ENCODE measurements around the gene PITPNM1. TPM values are rescaled to one million over a fixed set of nuclear protein-coding genes. Genes with fewer than 3 reads are reported as not detected.

The PITPNM1 gene
- total RNA-seq, 1 experiment from 2014 or later, result 9.7 TPM

DNA sequence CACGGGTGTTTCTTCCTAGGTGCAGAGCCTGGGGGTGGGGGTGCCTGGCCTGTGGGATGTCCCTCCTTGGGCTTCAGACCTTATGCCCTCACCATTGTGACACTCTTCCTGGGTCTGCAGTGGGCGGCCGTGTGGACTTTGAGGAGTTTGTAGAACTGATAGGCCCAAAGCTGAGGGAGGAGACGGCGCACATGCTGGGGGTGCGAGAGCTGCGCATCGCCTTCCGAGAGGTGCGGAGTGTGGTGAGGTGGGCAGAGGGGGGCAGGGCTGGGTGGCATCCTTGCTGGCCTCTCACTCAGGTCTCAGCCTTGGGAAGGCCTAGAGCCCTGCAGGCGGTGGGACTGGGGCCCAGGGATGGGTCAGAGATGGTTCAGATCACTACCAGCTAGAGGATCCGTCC lies 47.7 kb downstream of the PITPNM1 start:
- Histone ChIP-seq H3K4me1 (no peaks in the 10 kb centered on the region), H3K27me3 (no peaks in the 10 kb centered on the region), H3K27ac (no peak overlapping the region), H3K36me3 (no peaks in the 10 kb centered on the region), H3K9me3 (replicated peaks) (no peaks in the 10 kb centered on the region), H3K4me3 (no peak overlapping the region)
- DNase-seq, result no peak

DNA sequence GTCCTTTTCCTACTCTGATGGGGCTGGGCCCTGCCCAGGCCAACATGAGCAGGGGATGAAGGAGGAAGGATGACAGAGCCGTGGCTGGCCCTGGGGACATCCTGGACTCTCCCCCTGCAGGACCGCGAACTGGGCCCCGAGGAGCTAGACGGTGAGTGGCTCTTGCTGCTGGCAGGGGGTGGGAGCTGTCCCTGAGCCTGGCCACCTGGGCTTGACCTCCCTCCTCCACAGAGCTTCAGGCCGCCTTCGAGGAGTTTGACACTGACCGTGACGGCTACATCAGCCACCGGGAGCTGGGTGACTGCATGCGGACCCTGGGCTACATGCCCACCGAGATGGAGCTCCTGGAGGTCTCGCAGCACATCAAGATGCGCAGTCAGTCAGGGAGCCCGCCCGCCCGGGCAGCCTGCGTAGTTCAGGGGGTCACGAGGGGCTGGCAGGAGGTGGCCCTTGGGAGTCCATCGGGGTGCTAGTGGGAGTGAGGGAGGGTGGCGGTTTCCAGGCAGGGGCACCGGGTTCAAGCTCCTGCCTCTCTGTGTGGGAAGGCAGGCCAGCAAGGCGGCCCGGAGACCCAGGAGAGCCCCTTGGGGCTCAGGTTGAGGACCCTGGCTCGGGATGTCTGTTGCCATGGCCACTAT lies 49.0 kb downstream of the PITPNM1 start:
- H3K4me1 ChIP-seq, result no peaks in the 10 kb centered on the region
- no peaks in the 10 kb centered on the region for H3K9me3 ChIP-seq (replicated peaks)
- H3K36me3 ChIP-seq, result no peaks in the 10 kb centered on the region
- no peaks in the 10 kb centered on the region for H3K27me3 ChIP-seq
- no peak overlapping the region for H3K27ac ChIP-seq
- no peak overlapping the region for H3K4me3 ChIP-seq
- DNase-seq, result no peak

DNA sequence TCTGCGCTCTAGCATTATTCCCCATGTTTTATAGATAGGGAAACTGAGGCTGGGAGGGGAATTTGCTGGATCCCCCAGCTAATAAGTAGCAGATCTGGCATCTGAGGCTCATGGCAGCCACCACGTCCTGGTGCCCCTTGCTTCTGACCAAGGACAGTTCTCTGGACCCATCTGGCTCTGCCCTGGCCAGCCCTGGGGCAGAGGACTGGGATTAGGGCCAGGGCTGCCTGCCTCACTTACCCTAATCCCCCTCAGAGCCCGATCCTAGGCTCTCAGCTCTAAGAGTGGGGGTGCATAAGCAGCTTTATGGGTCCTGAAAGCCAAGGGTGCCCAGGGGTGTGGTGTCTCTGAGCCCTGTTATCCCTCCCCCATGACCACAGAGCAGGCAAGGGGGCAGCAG lies 50.1 kb downstream of the PITPNM1 start, which contains the start of gene CABP4:
Gene CABP4, plus strand, starts transcription at position 301 of the 400 bp plus-strand sequence. Its CDS starts 70 bp downstream, at position 371.
- no peaks in the 10 kb centered on the region for H3K9me3 ChIP-seq (replicated peaks)
- H3K36me3 ChIP-seq, result no peaks in the 10 kb centered on the region
- H3K27ac ChIP-seq, result no peak within 1 kb of the TSS
- no peaks in the 10 kb centered on the region for H3K4me1 ChIP-seq
- no peaks in the 10 kb centered on the region for H3K27me3 ChIP-seq
- no peak for DNase-seq
- no peak within 1 kb of the TSS for H3K4me3 ChIP-seq

DNA sequence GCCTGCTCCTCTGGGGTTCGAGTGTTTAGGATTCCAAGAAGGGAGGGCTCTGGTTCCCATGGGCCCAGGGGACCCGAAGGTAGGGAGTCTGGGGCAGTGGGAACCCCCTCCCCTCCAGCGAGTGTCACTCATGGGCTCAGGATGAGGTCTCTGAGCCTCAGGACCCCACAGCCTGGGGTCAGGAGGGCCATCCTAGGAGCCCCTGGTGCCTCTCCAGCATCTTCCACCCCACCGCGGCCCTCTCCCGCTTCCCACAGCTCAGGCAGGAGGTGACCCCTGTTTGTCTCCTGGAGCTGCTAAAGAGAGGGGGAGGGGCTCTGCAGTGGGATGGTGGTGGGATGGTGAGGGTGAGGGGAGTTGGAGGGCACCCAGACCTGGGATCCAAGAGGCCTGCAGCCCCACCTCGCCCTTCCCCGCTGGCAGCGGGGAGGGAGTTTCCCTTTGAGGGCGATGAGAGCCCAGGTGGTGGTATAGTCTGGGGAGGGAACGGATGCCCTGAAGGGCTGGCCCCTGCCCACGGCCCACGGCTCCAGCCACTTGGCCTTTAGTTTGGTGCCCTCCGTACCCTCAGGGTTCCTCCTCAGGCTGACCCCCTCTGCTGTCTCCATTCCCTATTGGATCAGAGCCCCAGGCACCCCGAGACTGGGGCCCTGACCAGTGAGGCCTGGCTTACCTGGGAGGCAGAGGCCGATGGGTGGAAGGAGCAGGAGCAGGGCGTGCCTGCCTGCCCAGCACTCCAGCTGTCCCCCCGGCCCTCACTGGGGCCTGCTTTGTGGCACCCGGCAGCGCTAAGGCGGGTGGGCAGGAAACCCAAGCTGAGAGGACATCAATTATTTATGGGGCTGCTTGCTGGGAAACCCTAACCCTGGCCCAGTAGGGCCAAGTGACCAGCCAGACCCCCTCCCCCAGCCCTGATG lies 51.1 kb downstream of the PITPNM1 start:
- H3K27me3 ChIP-seq, result no peaks in the 10 kb centered on the region
- H3K9me3 ChIP-seq (replicated peaks), result no peaks in the 10 kb centered on the region
- H3K4me1 ChIP-seq, result no peaks in the 10 kb centered on the region
- H3K4me3 ChIP-seq, result no peak overlapping the region
- H3K27ac ChIP-seq, result no peak overlapping the region
- no peak for DNase-seq
- H3K36me3 ChIP-seq, result no peaks in the 10 kb centered on the region

DNA sequence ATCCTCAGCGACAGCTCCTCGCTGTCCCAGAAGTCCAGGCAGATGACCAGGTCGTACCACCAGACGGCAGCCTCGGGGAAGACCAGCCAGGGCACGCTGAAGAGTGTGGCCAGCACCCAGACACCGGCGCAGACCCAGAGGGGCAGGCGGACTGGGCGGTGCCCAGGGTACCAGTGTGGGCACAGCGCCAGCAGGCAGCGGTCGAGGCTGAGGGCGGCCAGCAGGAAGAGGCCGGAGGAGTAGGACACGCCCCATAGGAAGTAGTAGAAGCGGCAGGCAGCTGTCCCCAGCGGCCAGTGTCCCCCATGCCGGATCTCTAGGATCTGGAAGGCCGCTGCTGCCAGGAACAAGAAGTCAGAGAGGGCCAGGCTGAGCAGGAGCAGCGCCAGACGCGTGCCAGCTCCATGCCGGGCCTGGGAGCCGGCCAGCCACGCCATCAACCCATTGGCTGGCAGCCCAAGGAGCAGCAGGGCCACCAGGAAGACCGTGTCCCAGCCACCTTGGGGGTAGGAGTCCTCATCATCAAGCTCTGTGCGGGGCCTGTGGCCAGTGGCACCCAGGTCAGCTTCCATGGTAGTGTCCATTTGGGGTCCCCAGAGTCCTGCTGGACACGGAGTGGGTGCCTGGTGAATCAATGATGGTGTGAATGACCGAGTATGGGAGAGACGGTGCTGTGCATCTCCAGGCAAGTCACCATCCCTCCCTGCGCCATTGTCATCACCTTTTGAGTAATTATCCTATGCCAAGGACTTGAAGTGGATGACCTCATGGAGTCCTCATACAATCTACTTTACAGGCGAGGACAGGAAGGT lies 52.8 kb downstream of the PITPNM1 start, which contains the start of gene GPR152:
Gene GPR152, minus strand, starts transcription at position 589 of the 812 bp plus-strand sequence. Its CDS starts 5 bp downstream, at position 584.
- Histone ChIP-seq H3K4me3 (peak within 1 kb of the TSS; percentile 49), H3K27me3 (no peaks in the 10 kb centered on the region), H3K36me3 (no peaks in the 10 kb centered on the region), H3K4me1 (no peaks in the 10 kb centered on the region), H3K27ac (no peak within 1 kb of the TSS), H3K9me3 (replicated peaks) (no peaks in the 10 kb centered on the region)
- DNase-seq, result peak; percentile 61 to 64

DNA sequence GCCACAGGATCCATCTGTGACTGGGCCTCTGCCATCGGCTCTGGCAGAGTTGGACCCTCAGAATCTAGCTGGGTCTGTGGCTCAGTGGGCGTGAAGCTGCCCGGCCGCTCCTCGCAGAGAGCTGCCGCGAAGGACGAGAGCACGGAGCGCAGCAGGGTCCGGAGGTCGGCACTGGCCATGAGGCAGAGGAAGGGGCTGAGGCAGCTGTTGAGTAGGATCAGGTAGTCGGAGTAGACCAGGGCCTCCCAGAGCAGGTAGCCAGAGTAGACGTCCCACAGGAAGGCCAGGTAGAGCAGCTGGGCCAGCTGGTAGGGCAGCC lies 53.5 kb downstream of the PITPNM1 start:
- H3K27me3 ChIP-seq, result no peaks in the 10 kb centered on the region
- no peaks in the 10 kb centered on the region for H3K9me3 ChIP-seq (replicated peaks)
- no peak for DNase-seq

DNA sequence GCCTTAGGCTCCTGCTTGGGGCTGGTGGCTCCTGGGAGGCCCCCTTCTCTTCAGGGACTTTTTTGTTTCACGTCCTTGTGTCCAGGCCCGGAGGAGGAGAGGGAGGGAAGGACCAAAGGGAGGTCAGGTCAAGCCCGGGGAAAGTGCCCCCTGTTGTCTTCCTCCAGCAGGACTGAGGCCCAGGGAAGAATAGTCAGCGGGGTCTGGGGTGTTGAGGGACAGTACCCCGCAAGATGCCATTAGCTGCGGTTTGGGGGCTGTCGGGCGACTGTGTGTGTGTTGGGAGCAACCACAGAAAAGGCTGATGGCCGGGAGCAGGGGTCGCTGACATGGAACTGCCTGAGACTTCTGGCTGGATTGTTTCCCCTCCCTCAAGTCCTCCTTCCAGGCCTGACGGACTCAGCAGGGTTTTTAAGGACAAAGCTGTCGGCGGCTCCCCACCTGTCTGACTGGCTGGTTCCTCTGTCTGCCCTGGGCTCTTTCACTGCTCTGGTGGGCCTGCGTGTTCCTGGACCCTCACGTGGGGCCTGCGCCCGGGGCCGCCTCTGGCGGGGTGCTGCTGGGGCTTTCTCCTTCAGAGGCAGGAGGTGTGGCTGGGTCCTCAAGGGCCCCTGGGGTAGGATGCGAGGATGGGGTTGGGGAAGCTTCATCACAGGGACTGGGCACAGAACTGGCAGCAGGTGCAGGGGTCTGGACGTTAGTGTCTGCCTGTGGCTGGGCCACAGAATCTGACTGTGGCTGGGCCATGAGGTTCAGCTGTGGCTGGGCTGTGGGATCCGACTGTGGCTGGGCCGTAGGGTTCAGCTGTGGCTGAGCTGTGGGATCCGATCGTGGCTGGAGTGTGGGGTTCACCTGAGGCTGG lies 54.1 kb downstream of the PITPNM1 start:
- no peak for DNase-seq
- H3K4me1 ChIP-seq, result no peaks in the 10 kb centered on the region
- no peaks in the 10 kb centered on the region for H3K9me3 ChIP-seq (replicated peaks)
- no peak overlapping the region for H3K27ac ChIP-seq
- no peaks in the 10 kb centered on the region for H3K36me3 ChIP-seq
- H3K27me3 ChIP-seq, result no peaks in the 10 kb centered on the region
- H3K4me3 ChIP-seq, result no peak overlapping the region

More for the DNA sequence above, 53.5 kb downstream of the PITPNM1 start:
- no peaks in the 10 kb centered on the region for H3K36me3 ChIP-seq
- H3K4me1 ChIP-seq, result no peaks in the 10 kb centered on the region
- H3K27ac ChIP-seq, result no peak overlapping the region
- no peak overlapping the region for H3K4me3 ChIP-seq

DNA sequence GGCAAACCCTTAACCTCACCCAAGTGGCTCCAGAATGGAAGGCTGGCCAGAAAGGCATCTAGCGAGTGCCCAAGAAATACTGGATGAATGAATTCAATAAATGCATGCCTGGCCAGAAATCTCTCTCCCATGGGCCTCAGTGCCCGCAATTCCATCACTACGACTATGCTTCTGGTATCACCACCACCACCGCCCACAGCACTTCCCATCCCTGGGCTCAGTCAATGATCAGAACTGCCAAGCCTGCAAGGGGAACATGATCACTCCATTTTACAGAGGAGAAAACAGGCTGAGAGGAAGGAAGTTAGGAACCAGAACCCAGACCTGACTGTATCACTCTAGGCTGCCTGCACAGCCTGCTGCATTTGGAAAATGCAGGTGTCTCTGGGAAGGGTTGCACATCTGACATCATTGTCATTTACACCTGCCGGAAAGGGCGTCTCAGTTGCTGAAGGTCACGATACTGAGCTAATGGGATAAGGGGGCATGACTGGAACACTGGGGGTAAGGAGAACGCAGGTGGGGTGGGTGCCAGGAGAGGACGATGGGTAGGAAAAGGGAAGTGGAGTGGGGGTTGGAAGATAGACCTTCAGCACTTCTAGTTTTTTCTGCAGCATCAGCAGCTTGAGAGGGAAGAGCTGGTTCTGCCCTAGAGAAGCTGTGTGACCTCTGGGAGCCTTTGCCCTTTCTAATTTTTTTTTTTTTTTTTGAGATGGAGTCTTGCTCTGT lies 55.9 kb downstream of the PITPNM1 start:
- H3K27ac ChIP-seq, result no peak overlapping the region
- no peak overlapping the region for H3K4me3 ChIP-seq
- no peaks in the 10 kb centered on the region for H3K27me3 ChIP-seq
- H3K4me1 ChIP-seq, result peaks cover 4% of the 10 kb centered on the region; the same call in 1 of the 2 replicates
- no peak for DNase-seq
- no peaks in the 10 kb centered on the region for H3K36me3 ChIP-seq
- no peaks in the 10 kb centered on the region for H3K9me3 ChIP-seq (replicated peaks)

DNA sequence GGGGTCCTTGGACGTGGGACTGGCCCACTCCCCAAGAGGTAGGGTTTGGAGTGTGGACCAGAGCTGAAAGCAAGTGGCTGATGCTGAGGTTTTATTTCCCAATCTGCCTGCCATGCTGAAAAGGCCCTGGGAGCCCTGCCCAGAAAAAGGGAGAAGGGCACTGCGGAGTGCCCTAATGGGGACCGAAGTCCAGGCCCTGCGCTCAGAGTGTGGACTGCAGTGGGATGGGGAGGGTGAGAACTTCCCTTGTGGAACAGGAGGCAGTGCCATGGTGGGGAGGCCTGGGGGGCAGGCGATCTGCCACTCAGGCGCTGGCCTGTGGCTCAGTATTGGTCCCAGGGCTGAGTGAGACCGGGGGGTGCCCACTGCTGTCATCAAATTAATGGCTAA lies 56.9 kb downstream of the PITPNM1 start:
- no peak overlapping the region for H3K4me3 ChIP-seq
- no peaks in the 10 kb centered on the region for H3K36me3 ChIP-seq
- no peaks in the 10 kb centered on the region for H3K27me3 ChIP-seq
- peaks cover 6% of the 10 kb centered on the region; the same call in 1 of the 2 replicates for H3K4me1 ChIP-seq
- H3K9me3 ChIP-seq (replicated peaks), result no peaks in the 10 kb centered on the region
- no peak overlapping the region for H3K27ac ChIP-seq
- no peak for DNase-seq

DNA sequence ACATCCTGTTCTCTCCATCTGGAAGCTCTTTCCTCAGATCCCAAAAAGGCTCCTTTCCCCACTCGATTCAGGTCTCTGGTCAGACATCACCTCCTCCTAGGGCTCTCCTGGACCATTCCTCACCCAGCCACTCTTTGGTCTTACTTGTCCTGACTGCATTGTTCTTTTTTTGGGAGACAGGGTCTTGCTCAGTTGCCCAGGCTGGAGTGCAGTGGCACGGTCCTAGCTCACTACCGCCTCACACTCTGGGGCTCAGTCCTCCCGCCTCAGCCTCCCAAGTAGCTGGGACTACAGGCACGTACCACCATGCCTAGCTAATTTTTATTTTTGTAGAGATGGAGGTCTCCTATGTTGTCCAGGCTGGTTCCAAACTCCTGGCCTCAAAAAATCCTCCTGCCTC lies 59.6 kb downstream of the PITPNM1 start:
- DNase-seq, result no peak
- no peak overlapping the region for H3K4me3 ChIP-seq

DNA sequence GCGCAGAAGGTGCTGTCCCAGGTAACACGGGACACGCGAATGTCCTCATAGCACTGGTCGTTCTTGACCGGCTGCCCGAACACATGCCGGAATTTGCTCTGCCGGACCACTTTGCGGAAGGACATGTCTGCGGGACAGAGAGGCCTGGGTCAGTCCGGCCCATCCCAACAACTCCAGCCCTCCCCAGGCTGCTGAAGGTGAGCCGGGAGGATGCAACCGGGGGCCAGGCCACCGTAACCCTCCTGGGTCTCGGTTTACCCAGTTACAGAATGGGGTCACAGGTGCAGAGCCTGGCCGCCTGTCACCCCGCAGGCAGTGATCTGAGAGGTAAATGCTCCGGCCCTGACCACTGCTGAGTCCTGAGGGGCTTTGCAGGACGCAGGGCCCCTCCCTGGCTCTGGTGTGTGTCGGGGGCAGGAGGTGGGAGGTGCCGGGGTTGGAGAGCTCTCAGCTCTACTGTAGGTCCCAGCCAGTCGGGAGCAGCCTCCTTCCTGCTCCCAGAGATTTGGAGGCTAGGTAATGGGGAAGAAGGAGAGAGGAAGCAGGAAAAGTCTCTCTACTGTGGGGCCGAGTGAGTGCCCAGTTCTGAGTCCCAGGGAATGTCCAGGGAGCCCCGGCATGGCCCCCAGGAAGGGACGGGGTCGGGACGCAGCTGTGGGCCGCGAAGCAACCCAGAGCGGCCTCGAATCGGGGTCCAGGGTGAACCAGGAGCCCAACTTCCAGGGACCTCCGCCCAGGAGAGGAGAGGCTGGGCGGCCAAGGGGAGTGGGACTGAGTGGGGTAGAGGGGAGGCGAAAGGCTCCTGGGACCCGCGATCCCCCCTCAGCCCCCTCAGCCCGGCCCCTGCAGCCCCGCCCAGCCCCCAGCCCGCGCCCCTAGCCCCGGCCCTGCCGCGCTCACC lies 62.4 kb downstream of the PITPNM1 start:
- Histone ChIP-seq H3K27me3 (no peaks in the 10 kb centered on the region), H3K27ac (peak overlapping the region; percentile 33; the same call in 1 of the 2 replicates), H3K36me3 (no peaks in the 10 kb centered on the region), H3K9me3 (replicated peaks) (no peaks in the 10 kb centered on the region), H3K4me1 (peaks cover 6% of the 10 kb centered on the region; the same call in 1 of the 2 replicates), H3K4me3 (peak overlapping the region; percentile 71)
- no peak for DNase-seq

More for the DNA sequence above, 59.6 kb downstream of the PITPNM1 start:
- no peaks in the 10 kb centered on the region for H3K9me3 ChIP-seq (replicated peaks)
- peaks cover 6% of the 10 kb centered on the region; the same call in 1 of the 2 replicates for H3K4me1 ChIP-seq
- no peaks in the 10 kb centered on the region for H3K27me3 ChIP-seq
- H3K27ac ChIP-seq, result no peak overlapping the region
- no peaks in the 10 kb centered on the region for H3K36me3 ChIP-seq
